HG02571 (cell line): Measurements from ENCODE around the gene WIZ.

Source experiments
- ATAC-seq: cut with Tn5 transposase; IDR thresholded peaks from one replicate; pipeline ENCODE4 v1.9.1; 2021; ENCODE audit warnings: mild to moderate bottlenecking, moderate library complexity; ENCODE audit not compliant: unreplicated experiment

The WIZ gene

DNA sequence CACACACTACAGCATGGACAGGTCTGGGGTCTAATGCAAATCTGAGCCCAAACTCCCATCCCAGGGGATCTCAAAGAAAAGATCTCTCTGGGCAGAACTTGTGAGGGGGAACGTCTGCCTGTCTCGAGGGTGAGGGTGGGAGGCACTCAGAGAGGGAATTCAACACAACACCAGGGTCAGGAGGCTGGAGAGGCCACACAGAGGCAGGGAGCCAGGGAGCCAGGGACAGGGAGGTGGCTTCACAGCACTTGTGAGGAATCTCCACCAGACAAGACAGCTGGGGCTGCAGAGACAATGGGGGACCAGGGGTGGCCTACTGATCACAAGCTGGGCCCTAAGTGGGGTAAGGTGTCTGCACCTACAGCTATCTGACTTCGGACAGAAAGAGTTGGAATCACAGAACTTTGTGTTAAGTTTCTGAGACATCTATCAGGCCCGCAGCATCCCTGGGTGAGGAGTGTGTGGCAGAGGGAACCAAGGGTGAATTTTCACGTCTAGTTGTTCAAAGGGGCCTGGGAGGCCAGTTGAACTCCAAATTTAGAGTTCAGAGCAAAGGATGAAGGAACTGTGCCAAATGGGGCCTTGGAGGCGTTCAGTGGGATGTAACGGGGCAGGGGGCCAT, 18.2 kb downstream of the WIZ start:
- ATAC-seq = no peak

DNA sequence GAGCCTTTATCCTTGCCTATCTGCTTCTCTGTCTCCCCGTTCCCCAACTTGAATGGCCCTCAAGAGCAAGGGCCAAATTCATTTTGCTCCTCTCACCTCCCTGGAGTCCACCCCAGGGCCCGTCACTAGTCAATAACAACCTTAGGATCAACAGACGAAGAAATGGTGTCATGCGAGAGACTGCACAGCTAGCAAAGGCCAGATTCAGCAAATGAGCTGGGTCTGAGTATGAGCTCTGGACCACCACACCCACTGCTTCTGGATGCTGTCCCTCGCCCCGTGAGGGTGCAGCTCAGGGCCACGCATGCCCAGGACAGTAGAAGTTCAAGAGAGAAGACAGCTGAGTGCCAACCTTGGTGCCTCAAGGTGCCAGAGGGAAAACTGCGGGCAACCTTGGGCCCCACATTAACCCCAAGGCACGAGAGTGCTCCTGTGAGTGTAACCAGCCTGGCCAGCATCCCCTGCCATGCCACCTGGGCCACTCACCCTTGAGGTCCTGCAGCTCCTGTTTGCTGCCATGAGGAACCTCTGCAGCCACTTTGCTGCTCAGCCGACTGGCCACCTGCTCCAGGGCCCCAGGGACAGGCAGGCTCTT, 19.1 kb downstream of the WIZ start:
- no peak for ATAC-seq

DNA sequence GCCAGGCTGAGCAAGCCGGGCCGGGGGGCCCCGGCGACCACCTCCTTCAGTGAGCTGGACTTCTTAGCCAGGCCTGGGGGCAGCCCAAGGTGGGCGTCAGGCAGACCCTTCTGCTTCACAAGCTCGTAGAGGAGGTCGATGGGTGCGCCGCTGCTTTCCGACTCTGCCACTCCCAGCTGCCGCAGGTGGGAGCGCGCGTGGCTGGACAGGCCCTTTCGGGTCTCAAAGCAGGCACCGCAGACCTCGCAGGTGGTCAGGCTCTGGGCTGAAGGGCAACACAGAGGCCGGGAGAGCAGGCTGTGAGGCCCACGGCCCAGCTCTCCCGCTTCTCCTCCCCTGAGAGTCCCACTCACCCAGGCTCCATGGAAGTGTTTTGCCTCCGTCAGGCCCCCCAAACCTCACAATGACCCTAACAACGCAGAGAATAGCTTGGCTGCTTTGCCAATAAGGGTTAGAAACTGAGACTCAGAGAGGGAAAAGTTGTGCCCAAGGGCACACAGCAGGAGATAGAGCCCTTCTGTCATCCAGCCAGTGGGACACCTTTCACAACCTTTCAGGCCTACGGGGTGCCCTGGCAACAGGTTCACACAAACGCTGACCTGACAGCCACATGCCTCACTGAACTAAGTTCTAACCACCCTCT, 19.8 kb downstream of the WIZ start:
- no peak for ATAC-seq

DNA sequence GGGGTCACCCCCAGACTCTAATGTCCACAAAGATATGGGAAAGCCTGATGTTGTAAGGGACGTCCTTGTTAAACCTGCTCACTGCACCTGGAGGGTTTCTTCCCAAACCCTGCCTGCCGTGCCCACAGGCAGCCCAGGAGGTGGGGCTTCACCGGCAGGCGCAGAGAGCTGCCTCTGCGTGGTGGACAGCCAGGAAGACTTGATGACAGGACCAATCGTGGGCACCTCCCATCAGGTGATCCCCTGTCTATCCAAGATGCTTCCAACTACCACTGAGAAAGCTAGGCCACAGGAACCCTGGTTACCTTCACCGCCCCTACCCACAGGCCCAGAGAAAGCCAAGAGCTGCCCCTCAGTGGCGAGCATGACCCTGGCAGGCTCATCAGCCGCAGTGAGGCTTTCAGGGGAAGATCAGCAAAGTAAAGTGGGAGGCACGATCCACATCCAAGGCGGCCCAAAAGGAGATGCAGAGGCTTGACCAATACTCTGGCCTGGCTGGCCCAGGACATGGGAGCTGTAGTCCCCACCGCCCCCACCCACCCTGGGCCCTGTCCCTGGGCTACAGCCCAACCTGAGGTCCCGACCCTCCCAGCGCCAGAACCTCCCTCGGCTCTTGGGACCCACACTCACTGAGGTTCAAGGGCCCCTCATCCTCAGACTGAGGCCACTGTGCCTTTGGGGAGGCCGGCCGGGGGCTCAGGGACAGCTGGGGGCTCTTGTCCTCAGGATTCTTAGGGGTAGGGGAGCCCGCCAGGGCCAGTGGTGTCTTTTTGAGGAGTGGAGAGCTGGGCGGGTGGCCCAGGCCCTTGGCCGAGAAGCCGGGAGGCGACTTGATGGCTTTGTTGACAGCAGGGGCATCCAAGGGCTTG, 20.6 kb downstream of the WIZ start:
- no peak for ATAC-seq

DNA sequence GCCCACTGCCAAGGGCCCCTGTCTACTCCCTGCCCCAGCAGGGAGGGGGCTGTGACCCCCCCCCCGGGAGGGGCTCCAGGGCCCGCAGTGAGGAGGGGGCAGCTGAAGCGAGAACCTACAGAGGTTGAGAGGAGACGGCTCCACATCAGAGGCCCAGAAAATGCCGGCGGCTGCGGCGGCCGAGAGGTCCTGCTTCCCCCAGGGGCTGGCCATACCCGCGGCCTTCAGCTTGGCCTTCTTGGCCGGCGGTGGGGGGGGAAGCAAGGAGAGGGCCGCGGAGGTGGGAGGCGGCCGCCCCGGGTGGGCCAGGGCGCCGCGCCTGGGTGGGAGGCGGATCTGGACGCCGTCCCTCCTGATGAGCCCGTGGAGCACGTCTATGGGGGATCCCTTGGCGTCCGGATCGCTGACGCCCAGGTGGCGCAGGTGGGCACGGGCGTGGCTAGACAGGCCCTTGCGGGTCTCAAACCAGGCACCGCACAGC, 21.7 kb downstream of the WIZ start:
- no peak for ATAC-seq

DNA sequence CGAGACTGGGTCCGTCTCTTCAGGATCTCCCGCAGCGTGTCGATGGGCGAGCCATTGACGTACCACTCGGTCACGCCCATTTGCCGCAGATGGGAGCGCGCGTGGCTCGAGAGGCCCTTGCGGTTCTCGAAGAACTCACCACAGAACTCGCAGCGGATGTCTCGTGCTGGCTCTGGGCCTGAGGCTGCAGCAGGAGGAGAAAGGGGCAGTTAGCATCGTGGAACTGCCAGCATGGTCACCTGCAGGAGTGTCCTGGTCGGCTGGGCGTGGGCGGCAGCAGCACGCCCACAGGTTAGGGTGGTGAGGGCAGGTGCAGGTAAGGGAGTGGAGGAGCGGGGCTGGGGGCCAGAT, 22.4 kb downstream of the WIZ start:
- no peak for ATAC-seq

DNA sequence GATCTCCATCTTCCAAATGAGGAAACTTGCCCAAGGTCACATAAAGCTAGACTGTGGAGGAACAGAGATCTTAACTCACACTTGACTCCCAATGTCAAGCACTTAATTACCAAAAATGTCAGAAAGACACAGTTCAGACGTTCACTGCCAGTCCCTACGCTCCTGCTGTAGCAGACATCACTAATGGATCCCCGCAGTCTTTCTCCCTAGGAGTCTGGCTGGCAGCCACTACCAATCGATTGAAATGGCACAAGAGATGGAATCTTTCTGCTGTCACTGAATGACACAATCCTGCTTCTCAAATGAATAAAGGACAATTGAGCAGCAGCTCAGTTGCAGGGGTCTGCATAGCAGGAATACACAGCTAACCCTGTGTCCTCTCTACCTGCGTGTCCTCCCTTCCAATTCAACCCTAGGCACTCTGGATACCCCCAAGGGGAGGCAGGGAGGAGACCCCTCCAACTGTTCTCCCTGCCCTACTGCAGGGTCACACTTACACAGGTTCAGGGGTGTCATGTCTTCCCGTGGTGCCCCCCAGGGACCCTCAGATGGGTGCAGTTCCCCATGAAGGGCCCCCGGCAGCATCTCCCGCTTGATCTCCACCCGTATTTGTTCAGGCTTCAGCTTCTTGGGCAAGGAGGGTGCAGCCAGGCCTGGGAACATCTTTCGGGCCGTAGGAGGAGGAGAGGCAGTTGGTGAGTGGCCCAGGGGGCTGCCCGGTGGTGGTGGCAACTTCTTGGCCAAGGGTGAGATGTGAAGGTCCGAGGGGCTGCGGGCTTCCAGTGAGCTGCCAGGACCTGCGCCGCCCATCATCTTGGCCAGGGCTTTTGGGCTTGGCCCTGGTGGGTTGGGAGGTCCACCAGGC, 23.0 kb downstream of the WIZ start:
- no peak for ATAC-seq

DNA sequence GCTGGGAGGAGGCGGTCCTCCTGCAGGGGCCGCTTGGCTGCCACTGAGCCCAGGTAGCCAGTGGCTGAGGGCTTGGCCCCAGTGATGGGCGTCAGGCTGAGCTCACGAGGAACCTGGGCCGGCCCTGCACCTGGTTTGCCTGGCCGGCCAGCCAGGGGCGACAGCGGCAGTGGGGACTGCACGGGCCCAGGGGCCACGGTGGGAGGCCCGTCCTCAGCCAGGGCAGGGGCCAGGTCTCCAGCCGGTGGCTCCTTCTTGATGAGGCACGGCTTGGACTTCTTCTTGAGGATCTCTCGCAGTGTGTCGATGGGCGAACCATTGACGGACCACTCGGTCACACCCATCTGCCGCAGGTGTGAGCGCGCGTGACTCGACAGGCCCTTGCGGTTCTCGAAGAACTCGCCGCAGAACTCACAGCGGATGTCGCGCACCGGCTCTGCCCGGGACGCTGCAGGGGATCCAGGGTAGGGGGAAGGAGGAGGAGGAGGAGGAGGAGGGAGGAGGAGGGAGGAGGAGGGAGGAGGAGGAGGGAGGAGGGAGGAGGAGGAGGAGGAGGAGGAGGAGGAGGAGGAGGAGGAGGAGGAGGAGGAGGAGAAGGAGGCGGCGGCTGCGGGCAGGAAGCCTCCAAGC, 24.3 kb downstream of the WIZ start:
- ATAC-seq = no peak

DNA sequence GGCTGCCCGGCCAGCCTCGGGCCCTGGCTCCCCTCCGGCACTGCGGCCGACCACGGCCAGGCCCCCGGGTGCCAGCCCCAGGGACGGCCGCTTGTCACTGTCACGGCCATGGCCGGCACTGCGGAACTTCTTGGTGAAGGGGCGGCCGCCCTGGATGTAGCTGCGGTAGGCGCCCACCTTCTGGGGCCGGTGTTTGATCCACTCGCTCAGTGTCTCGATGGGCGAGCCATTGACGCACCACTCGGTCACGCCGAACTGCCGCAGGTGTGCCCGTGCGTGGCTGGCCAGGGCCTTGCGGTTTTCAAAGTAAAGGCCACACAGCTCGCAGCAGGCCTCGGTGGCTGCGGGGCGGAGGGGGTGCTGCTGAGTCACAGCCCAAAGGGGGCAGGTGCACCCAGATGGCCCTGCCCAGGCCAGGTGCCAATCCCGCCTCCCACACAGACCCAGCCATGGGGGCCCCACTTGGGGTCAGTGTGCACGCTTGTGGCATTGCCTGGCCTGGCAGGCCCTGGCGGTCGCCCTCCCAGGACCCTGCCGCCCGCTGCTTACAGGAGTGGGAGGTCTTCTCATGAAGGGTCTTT, 25.0 kb downstream of the WIZ start:
- no peak for ATAC-seq

DNA sequence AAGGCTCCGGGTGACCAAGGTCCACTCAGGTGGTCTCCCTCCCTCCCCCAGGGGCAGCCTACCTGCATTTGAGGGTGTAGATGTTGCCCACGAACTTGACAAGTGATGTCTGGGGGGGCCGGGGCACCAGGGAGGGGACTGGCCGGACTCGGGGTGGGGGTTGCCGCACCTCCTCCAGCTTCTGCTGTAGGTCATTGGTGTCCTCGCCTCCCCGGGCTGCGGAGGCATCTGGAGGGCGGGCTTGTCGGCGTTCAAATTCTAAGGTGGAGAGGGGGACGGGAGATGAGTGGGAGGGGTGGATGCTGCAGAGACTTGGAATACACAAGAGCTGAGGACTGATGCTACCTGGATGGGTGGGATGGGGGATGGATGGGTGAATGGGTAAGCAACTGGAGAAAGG, 25.6 kb downstream of the WIZ start:
- ATAC-seq = no peak

DNA sequence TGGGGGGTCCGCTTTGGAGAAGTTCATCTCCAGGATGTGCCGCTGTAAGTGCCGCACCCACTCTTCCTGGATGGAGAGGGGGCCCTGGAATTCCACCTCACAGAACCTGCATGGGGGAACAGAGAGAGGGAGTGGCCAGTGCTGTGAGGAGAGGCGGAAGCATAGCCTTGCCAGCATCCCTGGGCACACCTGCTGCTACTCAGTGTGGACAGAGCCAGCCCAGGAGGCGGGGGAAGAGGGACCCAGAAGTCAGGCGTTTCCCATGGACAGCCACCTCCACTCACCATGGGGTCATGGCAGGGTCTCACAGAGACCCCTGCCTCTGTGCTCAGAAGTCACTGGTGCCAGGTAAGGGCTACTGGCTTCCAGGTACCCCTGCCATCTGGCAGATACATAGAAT, 26.6 kb downstream of the WIZ start:
- ATAC-seq = no peak

DNA sequence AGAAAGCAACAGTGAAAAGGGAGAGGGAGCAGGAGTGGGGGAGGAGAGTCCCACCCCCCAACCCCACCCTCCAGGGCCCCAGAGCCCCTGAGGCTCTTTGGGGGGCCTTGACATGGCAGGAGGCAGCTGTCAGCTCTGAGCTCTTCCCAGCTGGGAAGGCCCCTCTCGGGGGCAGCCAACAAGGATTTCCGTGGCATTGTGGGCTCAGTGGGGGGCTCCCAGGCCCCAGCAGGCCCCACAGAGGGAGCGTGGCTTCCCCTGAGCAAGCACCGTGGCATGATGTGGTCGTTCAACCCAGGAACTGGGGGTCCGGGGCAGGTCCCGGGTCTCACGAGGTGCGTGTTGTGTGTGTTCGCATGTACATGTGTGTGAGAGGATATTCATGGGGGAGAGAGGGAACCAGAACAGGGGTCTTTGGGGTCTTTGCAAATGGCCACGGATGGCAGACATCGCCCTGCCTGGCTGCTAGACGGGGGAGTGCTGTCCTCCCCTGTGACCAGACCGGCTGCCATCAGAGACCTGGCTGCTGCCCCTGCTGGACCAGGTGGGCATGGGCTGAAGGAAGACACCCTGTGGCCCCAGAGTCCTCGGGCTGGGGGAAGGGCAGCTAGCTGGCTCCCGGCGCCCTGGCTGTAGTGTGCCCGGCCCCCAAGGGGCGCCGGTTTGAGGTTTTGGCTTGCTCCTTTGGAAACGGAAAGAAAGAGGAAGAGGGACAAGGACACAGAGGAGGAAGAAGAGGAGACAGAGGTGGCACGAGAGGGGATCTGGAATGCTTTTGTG, 27.3 kb downstream of the WIZ start:
- no peak for ATAC-seq

DNA sequence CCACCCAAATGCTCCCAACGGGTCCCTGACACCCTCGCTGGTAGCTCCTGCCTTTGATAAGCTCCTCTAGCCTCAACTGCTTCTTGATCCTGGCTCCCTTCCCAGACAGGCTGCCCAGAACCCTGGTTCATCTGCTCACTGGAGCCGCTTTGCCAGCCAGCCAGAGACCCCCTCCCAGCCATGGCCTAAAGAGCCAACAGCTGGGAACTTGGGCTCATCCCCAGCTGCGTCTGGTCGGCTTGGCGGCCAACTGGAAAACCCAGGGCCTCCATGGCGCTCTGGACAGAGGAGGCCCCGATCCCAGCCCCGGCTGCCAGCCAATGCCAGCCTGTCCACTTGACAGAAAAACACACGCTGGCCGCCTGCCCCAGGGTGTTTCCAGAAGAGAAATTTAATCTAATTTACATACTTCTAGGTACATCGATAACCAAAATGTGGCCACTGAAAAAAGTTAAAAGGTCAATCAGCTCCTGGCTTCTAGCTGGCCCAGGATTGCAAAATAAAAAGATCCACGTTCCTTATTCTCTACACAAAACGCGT, 28.0 kb downstream of the WIZ start:
- ATAC-seq = no peak

DNA sequence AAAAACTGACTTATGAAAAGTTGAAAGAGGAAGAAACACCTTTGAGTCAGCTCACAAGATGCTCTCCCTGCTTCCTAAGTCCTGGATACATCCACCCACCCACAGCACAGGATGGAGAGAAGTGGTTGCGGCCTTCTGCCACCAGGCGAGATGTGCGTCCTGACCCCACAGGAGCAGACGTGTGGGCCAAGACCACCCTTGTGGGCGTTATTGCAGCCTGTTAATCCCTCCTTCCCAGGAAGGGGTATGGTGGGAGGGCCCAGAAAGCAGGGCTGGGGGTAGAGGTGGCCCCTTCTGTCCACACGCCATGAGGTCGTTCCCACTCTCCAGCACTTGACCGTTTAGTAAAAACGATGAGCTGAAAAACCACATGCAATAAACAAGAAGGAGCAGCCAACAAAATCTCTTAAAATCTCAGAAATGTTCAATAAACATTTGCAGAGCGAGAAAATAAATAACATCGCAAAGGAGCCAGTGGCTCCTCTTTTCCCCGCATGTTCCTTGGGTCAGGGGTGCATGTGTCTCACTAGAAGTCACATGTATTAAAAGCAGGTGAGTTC, 28.5 kb downstream of the WIZ start:
- no peak for ATAC-seq

DNA sequence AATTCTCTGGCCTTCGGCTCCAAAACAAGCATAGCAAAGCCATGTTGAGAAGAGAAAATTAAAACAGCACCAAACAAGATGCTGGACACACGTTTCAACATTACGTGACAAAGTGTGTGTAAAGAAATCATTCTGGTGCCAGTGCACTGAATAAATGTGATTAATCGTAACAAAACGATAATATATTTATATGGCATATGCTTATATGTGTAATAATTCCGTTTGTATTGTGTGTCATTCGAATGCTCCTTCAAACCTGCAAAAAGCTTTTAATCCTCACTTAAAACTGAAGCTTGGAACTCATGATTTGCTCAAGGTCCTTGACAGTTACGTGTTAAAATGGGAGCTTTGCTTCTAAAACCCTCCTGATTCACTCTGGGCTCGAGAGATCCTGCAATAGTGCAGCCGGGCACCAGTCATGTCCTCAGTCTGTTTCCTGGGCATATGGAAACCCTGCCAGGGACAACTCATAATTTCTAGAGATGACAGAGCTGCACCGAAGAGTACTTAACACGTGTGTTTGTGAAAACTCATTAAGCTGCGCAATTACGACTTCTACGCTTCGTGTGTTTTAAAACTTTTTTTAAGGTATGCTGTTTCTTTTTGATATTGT, 30.2 kb downstream of the WIZ start:
- no peak for ATAC-seq

DNA sequence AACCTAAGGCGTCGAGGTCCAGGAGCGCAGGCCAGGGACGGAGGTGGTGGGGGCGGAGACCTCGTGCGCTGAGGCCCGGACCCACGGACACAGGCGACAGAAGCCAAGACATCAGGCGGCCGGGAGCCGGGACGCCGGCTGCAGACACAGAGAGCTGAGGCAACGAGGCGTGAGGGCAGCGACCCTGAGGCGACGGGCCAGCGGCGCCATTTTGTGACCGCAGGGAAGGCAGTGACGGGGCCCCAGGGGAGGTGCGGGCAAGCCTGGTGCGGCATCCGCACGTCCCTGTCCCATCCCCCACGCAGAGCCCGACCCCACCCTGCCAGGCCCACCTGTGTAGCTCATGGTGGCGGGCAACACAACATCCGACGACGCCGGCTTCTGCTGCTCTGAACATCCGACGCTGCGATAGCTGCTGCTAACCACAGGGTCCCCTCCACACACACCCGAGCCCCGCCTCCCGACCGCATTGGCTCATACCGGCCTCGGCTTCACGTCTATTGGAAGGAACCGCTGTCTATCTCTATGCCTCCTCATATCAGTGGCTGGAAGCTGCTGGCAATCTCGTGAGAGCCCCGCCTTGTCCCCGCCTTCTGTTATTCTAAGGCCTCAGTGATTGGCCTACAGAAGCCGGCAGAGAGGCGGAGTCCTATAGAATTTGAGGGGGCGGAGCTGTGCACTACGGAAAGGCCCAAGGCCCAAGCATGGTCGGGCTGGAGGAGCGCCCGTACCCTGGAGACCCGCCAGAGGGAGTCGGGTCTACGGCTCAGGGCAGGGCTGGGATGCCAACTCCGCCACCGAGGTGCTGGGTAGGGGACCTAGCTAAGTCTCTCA, 31.0 kb downstream of the WIZ start, which contains the start of gene AKAP8L:
Gene AKAP8L (minus strand): TSS at position 410 of the 834 bp plus-strand sequence. CDS start 65 bp downstream, at position 345.
- peak; percentile 94 for ATAC-seq

DNA sequence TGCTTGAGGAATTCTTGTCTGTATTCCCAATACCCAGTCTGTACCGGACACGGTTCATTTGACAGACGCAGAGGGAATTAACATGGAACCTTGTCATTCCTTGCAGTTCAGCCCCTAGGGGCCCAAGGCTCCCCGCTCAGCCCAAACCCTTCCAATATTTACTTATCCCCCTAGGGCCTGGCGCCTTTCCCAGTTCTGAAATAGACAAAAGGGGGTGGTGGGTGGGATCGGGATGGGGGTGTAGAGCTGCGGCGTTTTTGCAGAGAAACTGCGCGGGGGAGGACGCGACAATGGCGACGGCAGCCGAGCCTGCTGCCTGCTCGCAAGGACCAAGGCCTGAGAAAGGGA, 31.6 kb downstream of the WIZ start:
- ATAC-seq = no peak
